ENCODE measurements around the gene KPNA6. TPM values are rescaled to one million over a fixed set of nuclear protein-coding genes. Genes with fewer than 3 reads are reported as not detected.

Gene KPNA6
- polyA plus RNA-seq, 6 donors from 2014 or later, result 10.3 to 35.2 (median 25.8) TPM

GRCh38 chr1:32194984-32195383, 87.1 kb downstream of the KPNA6 start:
- Mint-ChIP-seq H3K27me3 (no peaks in the 10 kb centered on the region), H3K4me1 (peaks cover 6 to 20% (median 9%) of the 10 kb centered on the region in 3 donors), H3K4me3 (no peak overlapping the region)

GRCh38 chr1:32195531-32195930, 87.7 kb downstream of the KPNA6 start:
- Mint-ChIP-seq H3K27ac (no peak overlapping the region), H3K4me3 (no peak overlapping the region), H3K4me1 (peaks cover 10 to 26% (median 15%) of the 10 kb centered on the region in 3 donors), H3K9me3 (no peaks in the 10 kb centered on the region), H3K36me3 (peaks cover 17 to 29% of the 10 kb centered on the region in 2 donors), H3K27me3 (no peaks in the 10 kb centered on the region)
- no peak for ATAC-seq (ENCODE audit: low read depth in 2 of 2)
- no peak for DNase-seq

More at GRCh38 chr1:32194984-32195383, 87.1 kb downstream of the KPNA6 start:
- no peak for ATAC-seq (ENCODE audit: low read depth in 2 of 2)
- Mint-ChIP-seq H3K27ac (no peak overlapping the region), H3K9me3 (no peaks in the 10 kb centered on the region), H3K36me3 (peaks cover 17 to 29% of the 10 kb centered on the region in 2 donors)
- no peak for DNase-seq

- peak overlapping the region in 3 of 6 donors; percentile 8 to 94 (median 84) for H3K27ac Mint-ChIP-seq
- peak overlapping the region in 1 of 8 donors; percentile 33 for H3K4me3 Mint-ChIP-seq
- H3K36me3 Mint-ChIP-seq, result peaks cover 17 to 29% of the 10 kb centered on the region in 2 donors
- no peak for DNase-seq
- no peaks in the 10 kb centered on the region for H3K9me3 Mint-ChIP-seq
- H3K4me1 Mint-ChIP-seq, result peaks cover 11 to 27% (median 17%) of the 10 kb centered on the region in 3 donors
- ATAC-seq (ENCODE audit: low read depth in 2 of 2), result no peak
- H3K27me3 Mint-ChIP-seq, result no peaks in the 10 kb centered on the region
Measured at GRCh38 chr1:32195972-32196823, 88.3 kb downstream of the KPNA6 start.

- no peaks in the 10 kb centered on the region for H3K27me3 Mint-ChIP-seq
- peak overlapping the region in 1 of 8 donors; percentile 87 for H3K4me3 Mint-ChIP-seq
- peaks cover 19 to 35% (median 26%) of the 10 kb centered on the region in 3 donors for H3K4me1 Mint-ChIP-seq
- H3K27ac Mint-ChIP-seq, result peak overlapping the region in 4 of 6 donors; percentile 37 to 85 (median 58)
- peaks cover 11 to 21% of the 10 kb centered on the region in 2 donors for H3K36me3 Mint-ChIP-seq
- DNase-seq, result no peak
- H3K9me3 Mint-ChIP-seq, result no peaks in the 10 kb centered on the region
- ATAC-seq (ENCODE audit: low read depth in 2 of 2), result no peak
Measured at GRCh38 chr1:32197074-32197473, 89.2 kb downstream of the KPNA6 start.

- no peak for DNase-seq
- Mint-ChIP-seq H3K36me3 (peaks cover 8 to 16% of the 10 kb centered on the region in 2 donors), H3K27me3 (no peaks in the 10 kb centered on the region), H3K4me3 (peak overlapping the region in 2 of 8 donors; percentile 10 to 87), H3K4me1 (peaks cover 24 to 41% (median 33%) of the 10 kb centered on the region in 3 donors), H3K9me3 (no peaks in the 10 kb centered on the region), H3K27ac (peak overlapping the region in 4 of 6 donors; percentile 50 to 80 (median 58))
- ATAC-seq (ENCODE audit: low read depth in 2 of 2), result no peak
Measured at GRCh38 chr1:32197837-32198236, 90.0 kb downstream of the KPNA6 start.

GRCh38 chr1:32198237-32199042, 90.6 kb downstream of the KPNA6 start:
- H3K9me3 Mint-ChIP-seq, result no peaks in the 10 kb centered on the region
- ATAC-seq (ENCODE audit: low read depth in 2 of 2), result no peak
- H3K27ac Mint-ChIP-seq, result peak overlapping the region in 5 of 6 donors; percentile 33 to 92 (median 55)
- H3K27me3 Mint-ChIP-seq, result no peaks in the 10 kb centered on the region
- peaks cover 25 to 41% (median 35%) of the 10 kb centered on the region in 3 donors for H3K4me1 Mint-ChIP-seq
- peak overlapping the region in 6 of 8 donors; percentile 1 to 87 (median 58) for H3K4me3 Mint-ChIP-seq
- peaks cover 5 to 11% of the 10 kb centered on the region in 2 donors for H3K36me3 Mint-ChIP-seq
- DNase-seq, result no peak

- H3K36me3 Mint-ChIP-seq, result peaks cover 2 to 3% of the 10 kb centered on the region in 2 donors
- DNase-seq (no peak), ATAC-seq (ENCODE audit: low read depth in 2 of 2) (no peak)
- H3K4me1 Mint-ChIP-seq, result peaks cover 31 to 42% (median 41%) of the 10 kb centered on the region in 3 donors
- H3K9me3 Mint-ChIP-seq, result no peaks in the 10 kb centered on the region
- H3K27me3 Mint-ChIP-seq, result no peaks in the 10 kb centered on the region
- peak overlapping the region in 5 of 8 donors; percentile 47 to 96 (median 87) for H3K4me3 Mint-ChIP-seq
- peak overlapping the region in 2 of 6 donors; percentile 70 to 94 for H3K27ac Mint-ChIP-seq
Measured at GRCh38 chr1:32199043-32199716, 91.3 kb downstream of the KPNA6 start.

- peaks cover 31 to 45% (median 45%) of the 10 kb centered on the region in 3 donors for H3K4me1 Mint-ChIP-seq
- H3K36me3 Mint-ChIP-seq, result no peaks in the 10 kb centered on the region
- peak overlapping the region; percentile 88 to 98 (median 97) for H3K27ac Mint-ChIP-seq
Measured at GRCh38 chr1:32199717-32200072, 91.8 kb downstream of the KPNA6 start.

GRCh38 chr1:32200226-32201010, 92.6 kb downstream of the KPNA6 start, which contains the start of gene CCDC28B:
Gene CCDC28B, plus strand, starts transcription at chr1:32200595. Its CDS starts 1,341 bp downstream, at chr1:32201936.
- DNase-seq (peak; percentile 66), ATAC-seq (ENCODE audit: low read depth in 2 of 2) (peak; percentile 42 to 51)
- no peaks in the 10 kb centered on the region for H3K9me3 Mint-ChIP-seq
- peak within 1 kb of the TSS; percentile 88 to 98 (median 97) for H3K27ac Mint-ChIP-seq
- peaks cover 31 to 52% (median 49%) of the 10 kb centered on the region in 3 donors for H3K4me1 Mint-ChIP-seq
- H3K4me3 Mint-ChIP-seq, result peak within 1 kb of the TSS; percentile 83 to 97 (median 90)
- no peaks in the 10 kb centered on the region for H3K27me3 Mint-ChIP-seq
- no peaks in the 10 kb centered on the region for H3K36me3 Mint-ChIP-seq

More at GRCh38 chr1:32199717-32200072, 91.8 kb downstream of the KPNA6 start:
- Mint-ChIP-seq H3K9me3 (no peaks in the 10 kb centered on the region), H3K27me3 (no peaks in the 10 kb centered on the region), H3K4me3 (peak overlapping the region in 7 of 8 donors; percentile 83 to 97 (median 90))
- ATAC-seq (ENCODE audit: low read depth in 2 of 2), result no peak
- DNase-seq, result no peak

GRCh38 chr1:32201011-32201855, 93.4 kb downstream of the KPNA6 start:
- no peaks in the 10 kb centered on the region for H3K9me3 Mint-ChIP-seq
- no peaks in the 10 kb centered on the region for H3K36me3 Mint-ChIP-seq
- peak; percentile 72 for DNase-seq
- H3K27me3 Mint-ChIP-seq, result no peaks in the 10 kb centered on the region
- peaks cover 36 to 57% (median 54%) of the 10 kb centered on the region in 3 donors for H3K4me1 Mint-ChIP-seq
- peak; percentile 73 to 76 for ATAC-seq (ENCODE audit: low read depth in 2 of 2)
- H3K27ac Mint-ChIP-seq, result peak overlapping the region; percentile 88 to 98 (median 96)
- H3K4me3 Mint-ChIP-seq, result peak overlapping the region; percentile 83 to 97 (median 90)

GRCh38 chr1:32204943-32205361, 97.1 kb downstream of the KPNA6 start:
- ATAC-seq (ENCODE audit: low read depth in 2 of 2) (no peak), DNase-seq (no peak)
- H3K36me3 Mint-ChIP-seq, result no peaks in the 10 kb centered on the region
- H3K9me3 Mint-ChIP-seq, result no peaks in the 10 kb centered on the region
- no peaks in the 10 kb centered on the region for H3K27me3 Mint-ChIP-seq
- H3K4me3 Mint-ChIP-seq, result peak overlapping the region in 7 of 8 donors; percentile 87 to 93 (median 90)
- H3K4me1 Mint-ChIP-seq, result peaks cover 48 to 83% (median 79%) of the 10 kb centered on the region in 3 donors
- peak overlapping the region in 4 of 6 donors; percentile 68 to 97 (median 94) for H3K27ac Mint-ChIP-seq

Data from naive B cell (primary cell).